ENCODE data around the gene GALC. TPM values are rescaled to one million over a fixed set of nuclear protein-coding genes. Genes with fewer than 3 reads are reported as not detected.

The GALC gene
- total RNA-seq, 1 donor from 2014 or later: 13.9 TPM

DNA sequence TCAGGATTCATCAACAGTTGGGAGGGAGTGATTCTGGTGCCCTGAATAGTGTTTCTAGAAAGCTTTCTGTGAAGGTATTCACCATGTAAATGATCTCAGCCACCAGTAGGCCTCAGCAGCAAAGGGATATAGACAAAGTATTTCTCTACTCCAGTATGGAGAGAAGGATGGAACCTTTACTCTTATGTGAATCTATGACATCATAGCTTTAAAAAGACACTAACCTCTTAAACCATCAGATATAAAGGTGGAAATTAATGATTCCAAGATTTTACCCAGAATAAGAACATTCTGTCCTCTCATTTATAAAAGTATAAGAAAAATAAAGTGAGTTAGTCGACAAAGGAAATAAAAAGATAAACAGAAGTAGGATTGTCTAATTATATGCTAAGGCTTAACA, 16.5 kb upstream of the GALC start:
- intact Hi-C loops (cut with DNase I): no loop called here
- no peak for DNase-seq (ENCODE audit: low spot score)

DNA sequence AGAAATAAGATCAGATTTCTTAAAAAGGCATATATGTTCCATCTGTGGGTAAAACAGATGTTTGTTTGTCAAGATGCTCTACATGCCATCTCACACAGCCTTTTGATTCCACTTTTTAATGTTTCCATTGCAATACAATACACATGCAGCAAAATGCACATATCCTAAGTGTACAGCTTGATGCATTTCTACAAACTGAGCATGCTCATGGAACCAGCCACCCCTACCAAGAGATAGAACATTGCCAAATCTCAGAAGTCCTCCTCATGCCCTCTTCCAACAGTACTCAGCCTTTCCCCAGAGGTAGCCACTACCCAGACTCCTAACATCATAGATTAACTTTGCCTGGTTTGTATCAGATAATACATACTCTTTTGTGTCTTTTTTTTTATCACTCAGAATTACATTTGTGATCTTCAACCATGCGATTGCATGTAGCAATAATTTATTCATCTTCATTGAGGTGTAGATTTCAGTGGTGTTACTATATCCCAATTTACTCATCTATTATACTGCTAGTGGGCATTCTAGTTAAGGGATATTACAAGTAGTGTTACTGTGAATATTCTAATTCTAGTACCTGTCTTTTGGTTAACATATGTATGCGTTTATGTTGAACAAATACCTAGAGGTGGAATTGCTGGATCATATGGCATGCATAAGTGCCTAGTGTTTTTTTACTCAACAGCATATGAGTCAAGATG, 15.2 kb upstream of the GALC start:
- intact Hi-C loops (cut with DNase I): no loop called here
- DNase-seq (ENCODE audit: low spot score): no peak

DNA sequence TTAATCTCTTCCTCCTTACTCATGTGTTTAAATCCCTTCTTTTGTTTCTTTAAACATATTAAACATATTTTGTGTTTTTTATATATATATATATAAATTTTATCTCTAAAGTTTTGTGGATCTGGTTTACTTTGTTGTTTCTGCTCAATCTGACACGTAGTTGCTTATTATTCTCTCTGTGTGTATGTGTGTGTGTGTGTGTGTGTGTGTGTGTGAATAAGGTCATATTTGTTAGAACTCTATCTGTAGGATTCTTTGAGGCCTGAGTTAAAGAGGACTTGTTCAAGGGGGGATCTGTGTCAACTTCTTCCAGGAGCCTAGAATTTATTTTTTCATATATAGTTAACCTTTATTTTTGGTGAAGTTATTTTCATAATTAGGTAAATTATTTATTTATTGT, 14.6 kb upstream of the GALC start:
- intact Hi-C loops (cut with DNase I): no loop called here
- DNase-seq (ENCODE audit: low spot score): no peak

DNA sequence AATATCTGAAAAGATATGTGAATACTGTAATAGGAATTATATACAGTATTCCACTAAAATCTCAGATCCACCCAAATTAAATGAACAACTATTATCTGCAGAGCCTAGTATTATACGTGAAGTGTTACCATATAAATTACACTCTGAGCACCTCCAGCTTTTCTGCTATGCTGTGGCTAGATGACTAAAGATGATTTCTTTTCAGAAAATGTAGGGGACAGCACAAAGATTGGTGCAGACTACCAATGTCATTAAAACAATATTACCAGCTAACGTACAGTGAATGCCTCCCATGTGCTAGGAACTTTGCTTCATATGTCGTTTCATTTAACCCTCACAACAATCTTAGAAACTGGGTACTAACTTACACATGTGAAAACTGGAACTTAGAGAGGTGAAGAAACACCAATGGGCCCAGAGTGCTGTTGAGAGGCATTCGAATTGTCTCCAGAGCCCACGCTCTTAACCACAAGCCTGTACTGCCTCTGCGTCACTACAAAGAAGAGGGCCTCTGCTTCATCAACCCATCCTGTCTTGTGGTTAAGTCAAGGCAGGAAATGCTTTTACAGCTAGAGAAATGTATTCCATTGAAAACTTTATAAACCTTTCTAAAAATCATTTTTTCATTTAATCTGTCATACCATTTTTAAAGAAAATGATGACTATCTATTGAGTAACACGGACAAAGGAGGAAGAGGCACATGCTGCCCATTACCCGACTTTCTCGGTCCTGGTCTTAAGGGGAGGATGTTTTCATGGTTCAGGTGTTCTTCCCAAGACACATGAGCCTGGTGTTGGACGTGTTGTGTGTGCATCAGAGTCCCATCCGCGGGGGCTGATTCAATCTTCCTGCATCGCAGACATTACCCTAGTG, 13.2 kb upstream of the GALC start:
- DNase-seq (ENCODE audit: low spot score): no peak
- intact Hi-C loops (cut with DNase I): no loop called here

DNA sequence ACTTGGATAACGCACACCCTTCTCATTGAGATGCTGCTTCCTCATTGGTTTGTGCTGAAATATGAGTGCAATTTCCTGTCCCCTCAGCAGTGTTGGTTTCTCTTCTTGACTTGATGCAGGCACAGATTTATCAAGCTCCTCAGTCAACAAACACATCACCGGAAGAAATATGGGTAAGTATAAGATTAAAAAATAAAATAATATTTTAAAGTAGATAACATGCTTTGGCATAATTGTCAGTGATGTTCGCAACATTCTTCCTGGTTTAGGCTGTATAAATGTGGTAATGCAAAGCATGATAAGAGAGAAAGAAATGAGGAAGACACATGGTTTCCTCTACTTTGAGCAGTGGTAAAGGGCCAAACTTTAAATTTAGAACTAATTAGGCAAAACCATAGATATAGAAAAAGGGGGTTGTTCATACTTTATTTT, 12.1 kb upstream of the GALC start, which contains the start of gene GPR65:
TSS of gene GPR65 (plus strand) at position 86 of the 432 bp plus-strand sequence. CDS start 5,713 bp downstream, outside the sequence.
- intact Hi-C loops (cut with DNase I): no loop called here
- no peak for DNase-seq (ENCODE audit: low spot score)

DNA sequence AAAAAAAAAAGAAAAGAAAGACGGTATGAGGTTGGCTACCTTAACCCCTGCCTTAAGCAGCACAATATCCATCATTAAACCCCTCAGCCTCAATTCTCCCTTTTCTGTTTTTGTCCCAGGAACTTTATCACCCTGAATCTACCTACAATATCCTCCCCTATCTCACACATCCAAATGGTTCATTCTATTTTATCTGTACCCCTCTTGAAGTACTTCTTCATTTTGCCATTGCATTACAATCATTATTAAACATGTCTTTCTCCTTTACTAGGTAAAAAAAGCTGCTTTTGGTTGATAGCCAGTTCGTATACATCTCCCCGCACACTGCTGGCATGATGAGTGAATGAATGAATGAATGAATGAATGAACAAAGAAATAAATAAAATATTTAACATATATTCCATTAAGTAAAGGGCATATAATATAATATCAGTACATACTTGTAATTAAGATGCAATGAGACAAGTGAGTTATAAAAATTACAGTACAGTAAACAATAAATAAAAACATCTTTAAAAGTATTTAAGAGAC, 11.6 kb upstream of the GALC start:
- DNase-seq (ENCODE audit: low spot score): no peak
- intact Hi-C loops (cut with DNase I): no loop called here

DNA sequence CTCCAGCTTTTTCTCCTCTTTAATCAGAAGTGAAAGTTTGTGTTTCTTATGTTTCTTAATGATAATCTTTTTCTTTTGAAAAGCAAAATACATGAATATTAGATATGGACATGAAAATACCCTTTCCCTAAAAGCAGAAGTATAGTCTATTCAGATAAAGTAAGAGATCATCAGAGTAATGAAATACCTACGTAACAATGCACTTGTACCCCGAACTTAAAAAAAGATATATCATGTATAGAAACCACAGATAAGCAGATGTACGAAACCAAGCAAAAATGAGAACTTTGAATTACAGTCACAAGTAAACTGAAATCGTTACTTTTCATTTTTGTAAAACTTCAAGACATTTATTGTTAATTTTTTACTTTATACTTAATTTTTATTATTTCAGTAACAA, 10.4 kb upstream of the GALC start:
- DNase-seq (ENCODE audit: low spot score): no peak
- intact Hi-C loops (cut with DNase I): no loop called here

DNA sequence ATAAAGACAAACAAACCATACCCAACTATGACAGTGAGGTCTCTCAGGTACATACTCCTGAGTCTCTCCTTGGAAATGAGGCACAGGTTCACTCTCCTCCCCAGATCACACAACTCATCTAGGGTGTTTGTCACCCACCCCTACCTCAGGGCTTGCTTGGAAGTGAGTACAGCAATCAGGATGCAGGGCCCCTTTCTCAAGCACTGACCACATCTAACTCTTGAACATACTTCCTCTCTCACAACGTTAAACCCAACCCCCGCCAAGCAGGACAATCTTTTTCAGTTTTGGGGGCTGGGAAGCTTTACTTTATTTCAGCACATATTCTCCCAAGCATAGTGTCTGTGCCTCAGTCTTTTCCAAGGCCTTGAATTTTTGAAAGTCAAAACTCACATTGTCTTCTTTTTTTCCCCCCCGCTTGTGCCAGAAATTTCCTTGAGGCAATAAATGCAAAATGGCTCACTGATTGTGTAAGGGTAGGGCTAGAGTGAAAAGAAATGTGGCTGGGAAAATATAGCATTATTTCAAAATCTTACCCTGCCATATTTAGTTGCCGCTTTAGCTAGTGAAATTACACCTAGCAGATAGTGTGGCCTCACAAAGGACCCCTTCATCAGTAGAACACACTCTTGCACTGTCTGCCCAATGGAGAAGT, 9.6 kb upstream of the GALC start:
- DNase-seq (ENCODE audit: low spot score): no peak
- intact Hi-C loops (cut with DNase I): no loop called here

DNA sequence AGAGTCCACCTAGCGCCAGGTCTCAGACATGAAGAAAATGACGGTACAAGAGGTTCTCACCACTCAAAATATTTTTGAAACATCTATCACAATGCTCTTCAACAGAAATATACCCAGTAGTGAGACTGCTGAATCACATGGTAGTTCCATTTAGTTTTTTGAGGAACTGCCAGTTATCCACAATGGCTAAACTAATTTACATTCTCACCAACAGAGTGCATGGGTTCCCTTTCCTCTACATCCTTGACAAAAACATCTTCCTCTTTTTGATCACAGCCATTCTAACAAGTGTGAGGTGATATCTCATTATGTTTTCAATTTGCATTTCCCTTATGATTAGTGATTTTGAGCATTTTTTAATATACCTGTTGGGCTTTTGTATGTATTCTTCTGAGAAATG, 6.3 kb upstream of the GALC start:
- intact Hi-C loops (cut with DNase I): loop anchor here (10.0 kb wide), 1 partner anchor 386 kb away; the partner anchor contains the start of gene SPATA7
- DNase-seq (ENCODE audit: low spot score): no peak

DNA sequence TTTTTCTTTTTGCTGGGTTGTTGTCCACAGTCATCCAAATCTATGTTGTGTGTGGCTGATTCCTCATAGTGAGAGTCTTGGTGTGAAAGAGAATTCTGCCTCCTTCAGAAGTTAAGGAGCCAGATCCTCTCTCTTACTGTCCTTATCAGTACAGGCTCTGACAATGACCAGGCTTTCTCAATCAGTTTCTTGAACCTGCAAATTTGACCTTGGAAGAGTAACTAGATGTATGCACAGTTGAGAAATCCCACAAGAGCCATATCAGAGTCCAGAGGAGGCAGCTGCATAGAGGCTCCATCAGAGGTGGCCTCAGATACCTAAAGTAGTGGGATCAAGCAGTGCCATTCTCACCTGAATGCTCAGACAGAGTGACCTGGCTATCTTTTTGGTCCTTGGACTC, 5.5 kb upstream of the GALC start:
- intact Hi-C loops (cut with DNase I): loop anchor here (10.0 kb wide), 1 partner anchor 386 kb away; the partner anchor contains the start of gene SPATA7
- no peak for DNase-seq (ENCODE audit: low spot score)

DNA sequence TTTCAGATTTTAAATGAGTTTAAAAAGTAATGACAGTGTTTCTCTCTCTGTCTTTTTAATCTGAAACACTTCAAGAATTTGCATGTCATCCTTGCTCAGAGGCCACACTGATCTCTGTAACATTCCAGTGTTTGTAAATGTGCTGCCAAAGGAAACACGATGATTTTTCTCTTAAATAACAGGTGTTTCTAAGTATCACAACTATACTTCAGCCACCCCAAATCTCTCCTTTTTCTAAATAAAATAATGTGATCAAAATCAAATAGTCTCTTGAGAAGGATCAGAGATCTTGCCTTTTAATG, 3.3 kb upstream of the GALC start:
- intact Hi-C loops (cut with DNase I): loop anchor here (10.0 kb wide), 1 partner anchor 389 kb away; the partner anchor contains the start of gene SPATA7
- DNase-seq (ENCODE audit: low spot score): no peak

DNA sequence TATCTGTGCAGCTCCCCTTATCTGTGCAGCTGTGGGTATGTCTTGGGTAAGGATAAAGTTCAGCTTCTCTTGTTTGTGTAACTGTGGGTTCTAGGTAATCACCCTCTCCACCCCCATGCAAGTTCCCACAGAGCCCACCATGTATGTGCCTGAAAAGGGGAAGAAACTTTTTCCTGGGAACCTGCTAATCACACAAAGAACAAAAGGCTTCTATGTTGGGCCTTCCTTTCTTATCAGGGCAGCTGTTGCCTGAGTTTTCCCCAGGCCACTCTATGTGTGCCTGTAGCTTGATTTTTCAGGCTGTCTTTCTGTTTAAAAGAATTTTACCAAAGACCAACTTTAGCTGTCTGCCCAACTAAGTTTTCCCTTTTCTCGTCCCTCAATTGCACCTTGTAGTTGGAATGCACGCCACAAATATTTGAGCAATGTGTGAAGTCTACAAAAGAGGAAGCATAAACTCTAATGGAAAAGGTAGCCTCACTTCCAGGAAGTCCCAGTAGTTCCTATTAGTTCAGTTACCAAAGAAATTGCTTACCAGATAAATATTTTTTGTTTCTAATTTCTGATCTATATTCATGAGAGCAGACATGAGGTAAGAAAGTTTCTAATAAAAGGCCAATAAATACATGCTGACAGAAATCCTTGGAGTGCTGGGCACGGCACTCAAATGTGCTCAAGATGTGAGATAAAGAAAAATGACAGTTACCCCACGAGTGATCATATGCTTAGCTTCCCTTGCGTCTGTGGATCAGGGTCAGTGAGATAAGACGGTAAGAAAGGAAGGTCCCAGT, 2.7 kb upstream of the GALC start:
- DNase-seq (ENCODE audit: low spot score): no peak
- intact Hi-C loops (cut with DNase I): loop anchor here (10.0 kb wide), 1 partner anchor 389 kb away; the partner anchor contains the start of gene SPATA7

DNA sequence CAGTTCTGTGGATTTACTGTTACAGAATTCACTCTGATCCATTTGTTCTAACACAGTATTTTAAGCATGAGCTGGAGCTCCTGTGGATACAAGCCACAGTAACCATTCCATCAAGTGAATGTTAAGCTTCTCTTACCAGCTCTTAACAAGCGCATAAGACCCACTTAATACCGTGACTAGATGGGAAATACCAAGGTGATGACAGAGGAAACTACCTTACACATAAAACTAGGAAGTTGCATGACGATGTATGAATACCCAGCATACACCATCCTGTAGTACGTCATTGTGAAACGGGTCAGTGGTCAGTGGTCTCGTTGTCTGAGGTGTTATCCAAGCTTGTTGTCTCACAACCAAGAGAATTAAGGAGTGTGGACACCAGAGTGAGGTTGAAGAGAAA, 2.0 kb upstream of the GALC start:
- intact Hi-C loops (cut with DNase I): loop anchor here (10.0 kb wide), 1 partner anchor 390 kb away; the partner anchor contains the start of gene SPATA7

DNA sequence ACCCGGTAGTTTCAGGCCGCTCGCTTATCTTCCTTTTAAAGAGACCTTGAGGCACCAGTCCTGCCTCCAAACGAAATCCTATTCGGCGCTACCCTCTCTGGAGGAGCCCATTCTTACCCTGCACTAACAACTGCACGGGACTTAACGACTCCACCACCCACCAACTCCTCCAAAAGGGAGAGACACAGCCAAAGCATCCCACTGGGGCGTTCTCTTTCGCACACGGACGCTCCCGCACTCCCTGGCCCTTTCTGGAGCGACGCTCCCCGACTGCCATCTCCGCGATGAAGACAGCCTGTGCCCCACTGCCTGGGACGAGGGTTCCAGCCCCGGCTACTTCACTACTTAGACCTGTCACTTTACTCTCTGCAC, 650 bp downstream of the GALC start:
- intact Hi-C loops (cut with DNase I): loop anchor here (10.0 kb wide), 1 partner anchor 392 kb away; the partner anchor contains the start of gene SPATA7
- no peak for DNase-seq (ENCODE audit: low spot score)

More for the DNA sequence above, 2.0 kb upstream of the GALC start:
- DNase-seq (ENCODE audit: low spot score): no peak

DNA sequence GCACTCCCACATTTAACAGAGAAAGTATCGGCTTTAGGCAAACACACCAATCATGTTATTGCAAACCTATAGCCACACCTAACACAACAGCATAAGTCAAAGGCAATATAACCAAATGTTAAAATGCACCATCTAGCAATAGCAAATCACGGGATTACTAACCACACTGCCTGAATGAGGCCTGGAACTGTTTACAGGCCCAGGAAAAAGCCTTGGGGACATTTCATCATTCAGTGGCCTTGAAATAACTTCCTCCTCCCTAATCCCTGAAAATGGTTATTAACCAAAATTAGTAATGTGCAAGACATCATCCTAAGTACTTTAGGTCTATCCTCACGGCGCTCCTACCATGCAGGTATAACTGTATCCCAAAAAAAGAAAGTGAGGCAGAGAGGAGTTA, 2.3 kb downstream of the GALC start:
- intact Hi-C loops (cut with DNase I): loop anchor here (10.0 kb wide), 1 partner anchor 394 kb away; the partner anchor contains the start of gene SPATA7

DNA sequence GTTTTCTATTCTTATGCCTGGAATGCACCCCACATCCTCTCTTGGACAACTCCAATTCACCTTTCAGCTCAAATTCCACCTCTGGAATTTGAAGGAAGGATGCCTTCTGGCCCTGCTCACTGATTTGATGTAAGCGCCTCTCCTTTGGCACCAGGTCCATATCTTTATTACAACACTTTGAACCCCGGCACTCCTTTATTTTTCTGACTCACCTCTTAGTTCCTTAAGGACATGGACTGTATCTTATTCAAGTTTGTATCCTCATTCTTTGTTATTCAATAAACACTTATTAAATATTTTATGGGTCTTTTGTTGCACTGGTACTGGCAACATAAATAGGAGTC, 3.1 kb downstream of the GALC start:
- intact Hi-C loops (cut with DNase I): loop anchor here (10.0 kb wide), 1 partner anchor 395 kb away; the partner anchor contains the start of gene SPATA7
- DNase-seq (ENCODE audit: low spot score): no peak

More for the DNA sequence above, 2.3 kb downstream of the GALC start:
- DNase-seq (ENCODE audit: low spot score): no peak

DNA sequence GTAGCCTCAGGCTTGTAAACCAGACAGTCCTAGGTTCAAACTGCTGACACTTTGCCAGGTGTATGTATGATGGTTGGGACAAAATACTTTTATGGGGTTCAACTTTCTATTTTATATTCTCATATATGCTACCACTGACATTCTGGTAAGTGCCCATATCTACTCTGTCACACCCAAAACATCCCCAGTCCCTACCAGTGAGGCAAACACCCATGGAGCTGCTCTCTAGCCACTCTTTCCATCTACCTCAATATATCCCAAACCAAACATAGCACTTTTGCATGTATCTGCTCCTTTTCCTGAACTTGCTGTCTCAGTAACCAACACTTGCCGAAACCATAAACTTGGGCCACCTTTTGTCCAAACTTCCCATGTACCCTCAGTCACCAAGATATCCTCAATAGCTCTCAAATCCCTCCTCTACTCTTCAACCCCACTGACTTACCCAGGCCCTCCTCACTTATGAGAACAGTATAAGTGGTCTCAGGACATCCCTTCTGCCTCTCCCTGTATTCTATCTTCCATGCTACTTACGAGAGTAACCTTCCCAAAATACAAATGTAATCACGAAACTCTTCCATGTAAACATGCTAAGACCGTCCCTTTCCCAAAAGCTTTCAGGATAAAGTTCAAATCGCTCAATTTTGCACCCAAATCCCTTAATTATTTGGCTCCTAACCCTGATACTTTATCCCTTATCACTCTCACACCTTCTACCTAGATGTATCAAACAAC, 3.6 kb downstream of the GALC start:
- intact Hi-C loops (cut with DNase I): no loop called here
- no peak for DNase-seq (ENCODE audit: low spot score)

DNA sequence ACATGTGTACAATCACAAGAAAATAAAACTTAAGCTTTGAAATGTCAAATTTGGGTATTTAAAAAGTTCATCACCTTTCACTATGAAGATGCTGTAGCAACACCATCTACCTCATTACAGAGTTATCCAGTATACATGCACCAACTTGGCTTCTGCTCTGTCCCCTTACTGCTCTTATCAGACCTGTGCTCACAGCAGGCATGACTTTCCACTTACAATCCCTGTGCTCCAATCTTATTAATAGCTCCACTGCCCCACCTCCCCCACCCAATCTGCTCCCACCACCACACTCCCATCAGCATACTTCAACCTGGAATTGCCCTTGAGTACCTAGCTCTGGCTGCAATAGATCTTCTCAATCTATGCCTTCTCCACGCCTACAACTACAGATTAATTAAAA, 13.3 kb downstream of the GALC start:
- DNase-seq (ENCODE audit: low spot score): no peak
- intact Hi-C loops (cut with DNase I): no loop called here
